ENCODE measurements around the gene ATXN7L1.

Gene ATXN7L1

GRCh38 chr7:105635197-105635596, 241.2 kb downstream of the ATXN7L1 start:
- Histone ChIP-seq H3K27me3 (replicated peaks) (no peaks in the 10 kb centered on the region), H3K27ac (no peak overlapping the region), H3K4me3 (ENCODE audit: low read depth, low read length) (no peak overlapping the region), H3K36me3 (replicated peaks) (peaks cover 6% of the 10 kb centered on the region)
- DNase-seq = no peak
- no peak for TF ChIP-seq CTCF (IDR thresholded peaks at IDR 0.05; ENCODE audit: low read depth, low read length, missing control alignments)
- in situ Hi-C loops (cut with HindIII; ENCODE audit: low pct_ligation_motif_present, low sequenced_read_pairs) = no loop called here

GRCh38 chr7:105625986-105626385, 250.4 kb downstream of the ATXN7L1 start:
- in situ Hi-C loops (cut with HindIII; ENCODE audit: low pct_ligation_motif_present, low sequenced_read_pairs) = no loop called here
- TF ChIP-seq CTCF (IDR thresholded peaks at IDR 0.05; ENCODE audit: low read depth, low read length, missing control alignments) = no peak
- Histone ChIP-seq H3K27me3 (replicated peaks) (no peaks in the 10 kb centered on the region), H3K4me3 (ENCODE audit: low read depth, low read length) (no peak overlapping the region), H3K27ac (no peak overlapping the region), H3K36me3 (replicated peaks) (no peaks in the 10 kb centered on the region)
- no peak for DNase-seq

- TF ChIP-seq CTCF (IDR thresholded peaks at IDR 0.05; ENCODE audit: low read depth, low read length, missing control alignments) = no peak
These were observed 252.5 kb downstream of the ATXN7L1 start for GRCh38 chr7:105623906-105624305.

GRCh38 chr7:105623378-105623777, 253.0 kb downstream of the ATXN7L1 start:
- H3K4me3 ChIP-seq (ENCODE audit: low read depth, low read length) = no peak overlapping the region
- DNase-seq = no peak
- no peaks in the 10 kb centered on the region for H3K36me3 ChIP-seq (replicated peaks)
- no peak overlapping the region for H3K27ac ChIP-seq
- no peaks in the 10 kb centered on the region for H3K27me3 ChIP-seq (replicated peaks)
- in situ Hi-C loops (cut with HindIII; ENCODE audit: low pct_ligation_motif_present, low sequenced_read_pairs) = no loop called here
- TF ChIP-seq CTCF (IDR thresholded peaks at IDR 0.05; ENCODE audit: low read depth, low read length, missing control alignments) = no peak

More at GRCh38 chr7:105623906-105624305, 252.5 kb downstream of the ATXN7L1 start:
- no peaks in the 10 kb centered on the region for H3K36me3 ChIP-seq (replicated peaks)
- H3K4me3 ChIP-seq (ENCODE audit: low read depth, low read length) = no peak overlapping the region
- no peak for DNase-seq
- no peak overlapping the region for H3K27ac ChIP-seq
- in situ Hi-C loops (cut with HindIII; ENCODE audit: low pct_ligation_motif_present, low sequenced_read_pairs) = no loop called here
- H3K27me3 ChIP-seq (replicated peaks) = no peaks in the 10 kb centered on the region

- no peaks in the 10 kb centered on the region for H3K27me3 ChIP-seq (replicated peaks)
- in situ Hi-C loops (cut with HindIII; ENCODE audit: low pct_ligation_motif_present, low sequenced_read_pairs) = no loop called here
- no peak overlapping the region for H3K27ac ChIP-seq
- no peak overlapping the region for H3K4me3 ChIP-seq (ENCODE audit: low read depth, low read length)
- H3K36me3 ChIP-seq (replicated peaks) = no peaks in the 10 kb centered on the region
- DNase-seq = no peak
- TF ChIP-seq CTCF (IDR thresholded peaks at IDR 0.05; ENCODE audit: low read depth, low read length, missing control alignments) = no peak
These were observed 254.2 kb downstream of the ATXN7L1 start for GRCh38 chr7:105622106-105622731.

- Histone ChIP-seq H3K36me3 (replicated peaks) (no peaks in the 10 kb centered on the region), H3K4me3 (ENCODE audit: low read depth, low read length) (no peak overlapping the region), H3K27me3 (replicated peaks) (no peaks in the 10 kb centered on the region), H3K27ac (no peak overlapping the region)
- in situ Hi-C loops (cut with HindIII; ENCODE audit: low pct_ligation_motif_present, low sequenced_read_pairs) = no loop called here
- no peak for TF ChIP-seq CTCF (IDR thresholded peaks at IDR 0.05; ENCODE audit: low read depth, low read length, missing control alignments)
- no peak for DNase-seq
These were observed 254.8 kb downstream of the ATXN7L1 start for GRCh38 chr7:105621617-105622016.
